Keratinocyte (primary cell): ENCODE results near the gene MCRS1.

Experiments used
- EZH2 ChIP-seq: IDR thresholded peaks from one replicate; pipeline ENCODE4 v1.6.1; 2012; ENCODE audit warnings: inconsistent platforms, mild to moderate bottlenecking, low read length, moderate library complexity
- TF ChIP-seq, protein P1 (sequence below), 3 experiments: IDR thresholded peaks in 1 of 3; conservative IDR thresholded peaks in 1 of 3; optimal IDR thresholded peaks in 1 of 3; 2 replicates in 2 of 3; 3 replicates in 1 of 3; pipeline versions ENCODE3 to v1.5.1; 2011; ENCODE audit warnings: low read length in 3 of 3, mild to moderate bottlenecking in 3 of 3, moderate library complexity in 2 of 3, control low read depth in 1 of 3, inconsistent platforms in 1 of 3; ENCODE audit not compliant: insufficient read depth in 2 of 3; ENCODE audit errors: extremely low read depth in 1 of 3

DNA sequence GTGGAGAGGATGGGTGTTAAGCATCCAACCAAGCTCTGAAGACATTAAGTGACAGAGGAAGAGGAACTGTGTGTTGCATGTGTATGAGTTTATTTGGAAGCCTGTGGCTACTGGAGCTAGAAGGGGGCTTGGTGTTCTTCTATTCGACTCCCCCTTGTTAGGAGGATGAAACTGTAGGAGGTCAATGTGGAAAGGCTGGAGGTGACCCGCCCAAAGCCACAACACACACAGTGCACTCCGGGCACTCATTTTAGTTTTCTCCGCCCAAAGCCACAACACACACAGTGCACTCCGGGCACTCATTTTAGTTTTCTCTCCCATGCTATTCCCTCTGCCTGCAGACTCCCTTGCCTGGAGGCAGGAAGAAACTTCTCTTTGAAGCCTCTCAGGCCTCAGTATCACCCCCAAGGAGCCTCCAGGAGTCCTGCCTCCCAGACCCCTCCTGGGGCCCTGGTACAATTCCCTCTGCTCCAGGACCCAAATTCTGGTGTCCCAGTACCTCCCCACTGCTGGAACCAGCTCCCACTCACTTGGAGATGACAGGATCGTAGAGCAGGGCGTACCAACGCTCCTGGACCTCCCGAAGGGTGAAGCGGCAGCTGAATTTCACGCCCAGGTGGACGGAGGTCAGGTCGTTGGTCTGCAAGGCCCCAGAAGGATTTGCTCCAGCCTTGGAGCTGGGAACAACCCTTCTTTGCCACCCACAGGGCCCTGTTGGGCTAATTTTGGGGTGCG lies 3.8 kb downstream of the MCRS1 start:
- TF ChIP-seq, protein P1, sequence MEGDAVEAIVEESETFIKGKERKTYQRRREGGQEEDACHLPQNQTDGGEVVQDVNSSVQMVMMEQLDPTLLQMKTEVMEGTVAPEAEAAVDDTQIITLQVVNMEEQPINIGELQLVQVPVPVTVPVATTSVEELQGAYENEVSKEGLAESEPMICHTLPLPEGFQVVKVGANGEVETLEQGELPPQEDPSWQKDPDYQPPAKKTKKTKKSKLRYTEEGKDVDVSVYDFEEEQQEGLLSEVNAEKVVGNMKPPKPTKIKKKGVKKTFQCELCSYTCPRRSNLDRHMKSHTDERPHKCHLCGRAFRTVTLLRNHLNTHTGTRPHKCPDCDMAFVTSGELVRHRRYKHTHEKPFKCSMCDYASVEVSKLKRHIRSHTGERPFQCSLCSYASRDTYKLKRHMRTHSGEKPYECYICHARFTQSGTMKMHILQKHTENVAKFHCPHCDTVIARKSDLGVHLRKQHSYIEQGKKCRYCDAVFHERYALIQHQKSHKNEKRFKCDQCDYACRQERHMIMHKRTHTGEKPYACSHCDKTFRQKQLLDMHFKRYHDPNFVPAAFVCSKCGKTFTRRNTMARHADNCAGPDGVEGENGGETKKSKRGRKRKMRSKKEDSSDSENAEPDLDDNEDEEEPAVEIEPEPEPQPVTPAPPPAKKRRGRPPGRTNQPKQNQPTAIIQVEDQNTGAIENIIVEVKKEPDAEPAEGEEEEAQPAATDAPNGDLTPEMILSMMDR (optimal IDR thresholded peaks at IDR 0.05 in 1 of 3, IDR thresholded peaks at IDR 0.05 in 1 of 3, conservative IDR thresholded peaks at IDR 0.05 in 1 of 3; ENCODE audit: extremely low read depth in 1 of 3, insufficient read depth in 2 of 3, low read length in 3 of 3), result no peak
- TF ChIP-seq EZH2, result no peak
